ENCODE results near the gene CHRNA1. TPM values are rescaled to one million over a fixed set of nuclear protein-coding genes. Genes with fewer than 3 reads are reported as not detected.

The CHRNA1 gene
- total and polyA plus RNA-seq, 9 of the 15 experiments (the other 6 are each of a cell fraction or from before 2014, with no cell fraction given): not detected

- TF ChIP-seq GTF3C2 (IDR thresholded peaks at IDR 0.05; ENCODE audit: borderline replicate concordance, extremely low read depth, insufficient read length): no peak
- TF ChIP-seq C11orf30 (IDR thresholded peaks at IDR 0.05; ENCODE audit: low read depth): no peak
- no peak for TF ChIP-seq ZNF512 (tag; IDR thresholded peaks at IDR 0.05)
- TF ChIP-seq PRPF4 (IDR thresholded peaks at IDR 0.05; ENCODE audit: insufficient read depth, low read depth, low read length, poor library complexity, severe bottlenecking): no peak
- TF ChIP-seq CBX1 (IDR thresholded peaks at IDR 0.05; ENCODE audit: low read depth): no peak
These were observed 36.3 kb upstream of the CHRNA1 start (continued) for GRCh38 chr2:174800436-174801205.

Data from K562 (cell line).